ENCODE data around the gene AUNIP. TPM values are rescaled to one million over a fixed set of nuclear protein-coding genes. Genes with fewer than 3 reads are reported as not detected.
A peak's percentile ranks its signal among the peaks of the same experiment; 100 is the strongest.

The AUNIP gene
- total and polyA plus RNA-seq, 3 donors from 2014 or later = 14.1 to 28.5 (median 22.5) TPM

- H3K9me3 ChIP-seq = no peaks in the 10 kb centered on the region
- 85 to 94% methylated on average over 1 of the region's 1 CpG for WGBS, 2 donors
- DNase-seq = no peak
- H3K4me3 ChIP-seq = no peak overlapping the region
- intact Hi-C loops (cut with DNase I; ENCODE audit: low total_unique reads) = no loop called here
- H3K27me3 ChIP-seq = no peaks in the 10 kb centered on the region
- TF ChIP-seq CTCF (IDR thresholded peaks at IDR 0.05) = no peak
- no peak for TF ChIP-seq POLR2A (IDR thresholded peaks at IDR 0.05)
- peaks cover 18% of the 10 kb centered on the region for H3K4me1 ChIP-seq
- H3K36me3 ChIP-seq (ENCODE audit: low read depth, missing control alignments) = no peaks in the 10 kb centered on the region
- H3K27ac ChIP-seq = no peak overlapping the region
These were observed 26.3 kb upstream of the AUNIP start for GRCh38 chr1:25885602-25886001.

GRCh38 chr1:25881266-25881665 lies 22.0 kb upstream of the AUNIP start:
- WGBS, 2 donors = 90 to 96% methylated on average over 6 to 11 of the region's 11 CpGs
- Histone ChIP-seq H3K27ac (peak overlapping the region; percentile 35 to 45), H3K9me3 (no peaks in the 10 kb centered on the region), H3K27me3 (no peaks in the 10 kb centered on the region), H3K4me1 (peaks cover 27% of the 10 kb centered on the region), H3K4me3 (no peak overlapping the region), H3K36me3 (ENCODE audit: low read depth, missing control alignments) (no peaks in the 10 kb centered on the region)
- TF ChIP-seq POLR2A (IDR thresholded peaks at IDR 0.05) (no peak), CTCF (IDR thresholded peaks at IDR 0.05) (no peak)
- intact Hi-C loops (cut with DNase I; ENCODE audit: low total_unique reads) = no loop called here
- DNase-seq = no peak

DNA sequence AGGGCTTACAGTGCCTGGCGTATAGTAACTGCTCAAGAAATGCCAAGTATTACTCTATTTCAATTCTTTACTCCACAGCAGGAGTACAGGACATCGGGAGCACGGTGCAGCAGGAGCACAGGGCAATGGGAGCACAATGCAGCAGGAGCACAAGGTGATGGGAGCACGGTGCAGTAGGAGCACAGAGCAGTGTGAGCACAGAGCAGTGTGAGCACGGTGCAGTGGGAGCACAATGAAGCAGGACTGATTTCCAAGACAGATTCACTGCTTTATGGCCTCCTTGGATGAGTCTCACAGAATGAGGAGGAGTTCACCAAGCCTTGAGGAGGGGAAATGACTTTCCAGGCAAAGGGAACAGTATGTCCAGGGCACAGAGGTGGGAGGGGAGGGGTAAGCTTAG lies 21.3 kb upstream of the AUNIP start:
- 61 to 81% methylated on average over 5 of the region's 5 CpGs for WGBS, 2 donors
- Histone ChIP-seq H3K27me3 (no peaks in the 10 kb centered on the region), H3K9me3 (no peaks in the 10 kb centered on the region), H3K4me1 (peaks cover 31% of the 10 kb centered on the region), H3K36me3 (ENCODE audit: low read depth, missing control alignments) (no peaks in the 10 kb centered on the region), H3K27ac (peak overlapping the region; percentile 6 to 45), H3K4me3 (no peak overlapping the region)
- no peak for DNase-seq
- no peak for TF ChIP-seq CTCF (IDR thresholded peaks at IDR 0.05)
- no peak for TF ChIP-seq POLR2A (IDR thresholded peaks at IDR 0.05)
- intact Hi-C loops (cut with DNase I; ENCODE audit: low total_unique reads) = no loop called here

- H3K36me3 ChIP-seq (ENCODE audit: low read depth, missing control alignments) = no peaks in the 10 kb centered on the region
- intact Hi-C loops (cut with DNase I; ENCODE audit: low total_unique reads) = no loop called here
- H3K9me3 ChIP-seq = no peaks in the 10 kb centered on the region
- H3K27ac ChIP-seq = peak overlapping the region; percentile 12 to 45
- no peak overlapping the region for H3K4me3 ChIP-seq
- H3K27me3 ChIP-seq = no peaks in the 10 kb centered on the region
- peak; percentile 96 for DNase-seq
- 26 to 57% methylated on average over 1 to 2 of the region's 2 CpGs for WGBS, 2 donors
- H3K4me1 ChIP-seq = peaks cover 34% of the 10 kb centered on the region
- TF ChIP-seq POLR2A (IDR thresholded peaks at IDR 0.05) = no peak
These were observed 20.4 kb upstream of the AUNIP start for GRCh38 chr1:25879675-25880074.

- 89 to 94% methylated on average over 5 of the region's 5 CpGs for WGBS, 2 donors
- Histone ChIP-seq H3K4me1 (peaks cover 38% of the 10 kb centered on the region), H3K4me3 (no peak overlapping the region), H3K9me3 (no peaks in the 10 kb centered on the region), H3K36me3 (ENCODE audit: low read depth, missing control alignments) (no peaks in the 10 kb centered on the region), H3K27ac (peak overlapping the region in 1 of 2 donors; percentile 12), H3K27me3 (no peaks in the 10 kb centered on the region)
- intact Hi-C loops (cut with DNase I; ENCODE audit: low total_unique reads) = no loop called here
- no peak for DNase-seq
- TF ChIP-seq CTCF (IDR thresholded peaks at IDR 0.05) (no peak), POLR2A (IDR thresholded peaks at IDR 0.05) (no peak)
These were observed 19.4 kb upstream of the AUNIP start for GRCh38 chr1:25878690-25879089.
